Hepatocyte (in vitro differentiated cells): ENCODE results near the gene LTN1. TPM values are rescaled to one million over a fixed set of nuclear protein-coding genes. Genes with fewer than 3 reads are reported as not detected.

Experiments
- DNase-seq: peaks from one replicate; pipeline ENCODE4 v3.0.0-alpha.2; 2016; ENCODE audit warnings: low spot score
- H2AFZ ChIP-seq: fragments of 200-600 bp; sonication (generic); 2 replicates; pipeline ENCODE4 v1.6.0; 2016; ENCODE audit warnings: antibody characterized with exemption, mild to moderate bottlenecking
- H3K27ac ChIP-seq: fragments of 200-600 bp; sonication (generic); 2 replicates; pipeline ENCODE4 v1.5.1; 2016; ENCODE audit warnings: mild to moderate bottlenecking
- H3K27me3 ChIP-seq: fragments of 200-600 bp; sonication (generic); 2 replicates; pipeline ENCODE4 v1.6.1; 2016
- H3K36me3 ChIP-seq: fragments of 200-600 bp; sonication (generic); replicated peaks from 2 replicates; pipeline ENCODE4 v1.5.1; 2016; ENCODE audit warnings: low read depth; ENCODE audit not compliant: insufficient read depth
- H3K4me1 ChIP-seq: fragments of 200-600 bp; sonication (generic); 2 replicates; pipeline ENCODE4 v1.5.1; 2016; ENCODE audit warnings: mild to moderate bottlenecking, moderate library complexity; ENCODE audit not compliant: insufficient read depth
- H3K4me2 ChIP-seq: fragments of 200-600 bp; sonication (generic); 2 replicates; pipeline ENCODE4 v1.6.0; 2016
- H3K4me3 ChIP-seq: fragments of 200-600 bp; sonication (generic); 2 replicates; pipeline ENCODE4 v1.5.1; 2016; ENCODE audit warnings: mild to moderate bottlenecking
- H3K79me2 ChIP-seq: fragments of 200-600 bp; sonication (generic); 2 replicates; pipeline ENCODE4 v1.6.0; 2017; ENCODE audit warnings: mild to moderate bottlenecking
- H3K9me2 ChIP-seq: fragments of 200-600 bp; sonication (generic); replicated peaks from 2 replicates; pipeline ENCODE4 v1.6.0; 2017; ENCODE audit warnings: mild to moderate bottlenecking; ENCODE audit not compliant: insufficient read depth
- H3K9me3 ChIP-seq: fragments of 200-600 bp; sonication (generic); 2 replicates; pipeline ENCODE4 v1.5.1; 2016; ENCODE audit warnings: low read depth, mild to moderate bottlenecking
- H4K20me1 ChIP-seq: fragments of 200-600 bp; sonication (generic); 2 replicates; pipeline ENCODE4 v1.6.0; 2016; ENCODE audit warnings: mild to moderate bottlenecking; ENCODE audit not compliant: insufficient read depth, poor library complexity, severe bottlenecking
- CTCF ChIP-seq: fragments of 200-600 bp; sonication (generic); IDR thresholded peaks from 2 replicates; pipeline ENCODE4 v1.5.1; 2016; ENCODE audit warnings: antibody characterized with exemption, mild to moderate bottlenecking; ENCODE audit not compliant: poor library complexity
- EZH2 ChIP-seq: fragments of 200-600 bp; sonication (generic); IDR thresholded peaks from 2 replicates; pipeline ENCODE4 v1.6.1; 2016; ENCODE audit warnings: antibody characterized with exemption, mild to moderate bottlenecking, borderline replicate concordance
- EZH2phosphoT487 ChIP-seq: fragments of 200-600 bp; sonication (generic); IDR thresholded peaks from one replicate; pipeline ENCODE4 v1.6.1; 2018; ENCODE audit warnings: antibody characterized with exemption, mild to moderate bottlenecking, low read depth, moderate library complexity; ENCODE audit not compliant: unreplicated experiment, severe bottlenecking
- WGBS: methylation state at CpG from one replicate; pipeline ENCODE4 v1.1.6; 2016; ENCODE audit warnings: low lambda C conversion rate; ENCODE audit errors: missing lambda C conversion rate; 5-methylcytosine and 5-hydroxymethylcytosine counted together
- polyA plus RNA-seq: library from polyadenylated mRNA; unstranded; fragments of >200 nt; fragmentation: Nextera tagmentation; extraction: Ambion mirVana; gene quantifications from 2 replicates; pipeline ENCODE4 v1.2.1, GENCODE V29; 2016
- total RNA-seq: library from RNA; depleted of rRNA; stranded (reverse); fragments of >200 nt; gene quantifications from 2 replicates; pipeline ENCODE4 v1.2.3, GENCODE V29; 2014

LTN1 gene
- total RNA-seq (31.2 and 35.8 TPM in 2 replicates), polyA plus RNA-seq (9.3 and 9.7 TPM in 2 replicates)

- peak; percentile 98 for DNase-seq
- TF ChIP-seq EZH2 (no peak), EZH2phosphoT487 (no peak), CTCF (no peak)
- 2% methylated on average over 43 of the region's 43 CpGs for WGBS
- H3K9me2 ChIP-seq, result no peaks in the 10 kb centered on the region
- peak within 1 kb of the TSS; percentile 86 for H3K4me2 ChIP-seq
- peak within 1 kb of the TSS; percentile 70 for H3K4me3 ChIP-seq
- H3K79me2 ChIP-seq, result peaks cover 40% of the 10 kb centered on the region
- peak within 1 kb of the TSS; percentile 70 for H2AFZ ChIP-seq
- no peaks in the 10 kb centered on the region for H3K9me3 ChIP-seq
- H3K27ac ChIP-seq, result peak within 1 kb of the TSS; percentile 79
- no peaks in the 10 kb centered on the region for H3K27me3 ChIP-seq
- no peaks in the 10 kb centered on the region for H4K20me1 ChIP-seq
- no peaks in the 10 kb centered on the region for H3K36me3 ChIP-seq
- H3K4me1 ChIP-seq, result peaks cover 8% of the 10 kb centered on the region
These were observed at the start of gene LTN1 for GRCh38 chr21:28992526-28993292. Gene LTN1, minus strand, starts transcription at chr21:28992877. Its CDS starts 72 bp downstream, at chr21:28992805.

GRCh38 chr21:29034678-29035077, 42.0 kb upstream of the LTN1 start:
- Histone ChIP-seq H4K20me1 (no peaks in the 10 kb centered on the region), H3K27ac (no peak overlapping the region), H3K4me3 (no peak overlapping the region), H3K4me1 (no peaks in the 10 kb centered on the region), H3K27me3 (no peaks in the 10 kb centered on the region), H3K4me2 (no peak overlapping the region), H3K9me2 (no peaks in the 10 kb centered on the region), H3K79me2 (peaks cover 10% of the 10 kb centered on the region), H3K36me3 (no peaks in the 10 kb centered on the region), H3K9me3 (no peaks in the 10 kb centered on the region), H2AFZ (no peak overlapping the region)
- TF ChIP-seq EZH2phosphoT487 (no peak), EZH2 (no peak), CTCF (no peak)
- WGBS, result 91% methylated on average over 1 of the region's 1 CpG
- no peak for DNase-seq

GRCh38 chr21:29033871-29034270, 41.2 kb upstream of the LTN1 start:
- no peak for DNase-seq
- Histone ChIP-seq H3K36me3 (no peaks in the 10 kb centered on the region), H3K9me2 (no peaks in the 10 kb centered on the region), H3K27ac (no peak overlapping the region), H3K79me2 (peaks cover 16% of the 10 kb centered on the region), H3K9me3 (no peaks in the 10 kb centered on the region), H3K4me3 (no peak overlapping the region), H3K4me1 (no peaks in the 10 kb centered on the region), H4K20me1 (no peaks in the 10 kb centered on the region), H2AFZ (no peak overlapping the region), H3K4me2 (no peak overlapping the region), H3K27me3 (no peaks in the 10 kb centered on the region)
- TF ChIP-seq EZH2, result no peak
- no peak for TF ChIP-seq EZH2phosphoT487
- TF ChIP-seq CTCF, result no peak
- 94% methylated on average over 3 of the region's 3 CpGs for WGBS
